GM19193 (cell line): ENCODE measurements around the gene CTDNEP1.

Experiments used
- POLR2A ChIP-seq: IDR thresholded peaks from 4 replicates; pipeline ENCODE4 v1.6.1; 2011; ENCODE audit not compliant: insufficient read depth, insufficient read length; ENCODE audit errors: extremely low read depth

Gene CTDNEP1

DNA sequence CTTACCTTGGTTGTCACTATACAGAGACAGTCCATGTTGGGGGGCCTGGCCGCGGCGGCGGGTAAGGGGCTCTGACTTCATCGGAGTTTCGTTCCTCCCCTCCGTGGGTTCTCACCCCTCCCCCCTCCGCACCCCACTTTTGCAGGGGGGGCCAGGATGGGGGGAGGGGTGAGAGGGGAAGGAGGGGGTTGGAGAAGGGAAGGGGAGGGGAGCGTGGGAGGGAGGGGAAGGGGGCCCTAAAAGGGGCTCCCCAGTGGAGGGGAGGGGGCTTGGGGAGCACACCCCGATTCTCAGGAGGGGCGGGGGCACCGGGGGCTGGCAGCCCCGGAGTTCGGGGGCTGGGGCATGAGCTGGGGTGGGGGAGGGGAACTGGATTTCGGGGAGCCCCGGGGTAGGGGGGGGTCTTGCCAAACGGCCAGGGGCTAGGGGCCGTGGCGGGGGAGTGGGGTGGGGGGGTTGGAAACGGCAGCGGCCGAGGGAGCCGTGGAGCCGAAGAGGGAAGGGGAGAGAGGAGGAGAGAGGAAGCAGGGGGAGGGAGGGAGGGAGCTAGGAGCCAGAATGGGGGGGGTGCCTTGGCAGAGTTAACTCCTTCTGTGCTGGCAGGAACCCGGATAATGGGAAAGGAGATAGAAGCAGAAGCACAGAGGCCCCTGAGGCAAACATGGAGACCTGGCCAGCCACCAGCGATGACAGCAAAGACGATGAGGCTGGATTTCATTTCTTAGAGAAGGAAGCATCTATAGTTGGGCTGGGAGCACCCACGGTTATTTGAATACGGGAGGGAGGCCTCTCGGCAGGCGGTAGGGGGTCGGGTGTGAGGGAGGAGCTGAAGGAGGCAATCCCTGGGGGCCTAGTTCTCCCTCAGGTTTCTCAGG, 34.2 kb downstream of the CTDNEP1 start:
- no peak for TF ChIP-seq POLR2A

DNA sequence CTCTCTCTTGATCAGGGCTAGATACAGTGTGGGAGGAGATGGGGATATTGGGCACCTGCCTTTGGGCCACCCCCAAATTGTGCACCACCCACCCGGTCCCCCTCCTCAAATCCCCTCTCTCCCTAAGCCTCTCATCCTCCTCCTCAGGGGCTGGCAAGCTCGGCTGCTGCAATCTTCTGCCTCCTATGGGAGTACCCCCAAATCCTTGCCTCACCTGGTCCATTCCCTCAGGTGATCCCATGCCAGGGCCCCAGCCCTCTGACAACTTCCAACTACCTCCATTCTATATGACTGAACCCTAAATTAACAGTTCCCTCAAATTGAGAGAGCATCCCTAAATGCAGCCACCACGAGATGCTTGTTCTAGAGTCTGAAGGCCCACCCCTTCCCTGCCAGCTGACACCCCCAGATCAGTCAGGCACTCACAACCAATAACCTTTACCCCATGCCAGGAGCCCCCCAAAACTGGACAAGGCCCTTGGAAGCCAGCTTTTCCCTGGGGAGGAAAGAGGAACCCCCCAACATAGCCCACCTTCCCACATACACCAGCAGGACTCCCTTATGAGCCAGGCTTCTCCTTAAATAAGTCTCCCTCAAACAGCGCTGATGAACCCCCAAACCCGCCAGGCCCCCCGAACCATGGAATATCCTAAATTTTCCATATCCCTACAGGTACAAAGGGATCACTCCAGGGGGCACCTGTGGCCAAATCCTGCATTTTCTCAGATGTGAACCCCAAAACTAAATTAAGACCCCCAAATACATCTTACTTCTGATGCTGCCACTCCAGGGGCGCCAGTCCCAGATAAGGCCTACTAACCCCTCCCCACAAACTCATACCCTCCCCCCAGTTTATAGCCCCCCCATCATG, 35.1 kb downstream of the CTDNEP1 start:
- no peak for TF ChIP-seq POLR2A

GRCh38 chr17:7215652-7216180, 35.8 kb downstream of the CTDNEP1 start:
- TF ChIP-seq POLR2A: no peak

DNA sequence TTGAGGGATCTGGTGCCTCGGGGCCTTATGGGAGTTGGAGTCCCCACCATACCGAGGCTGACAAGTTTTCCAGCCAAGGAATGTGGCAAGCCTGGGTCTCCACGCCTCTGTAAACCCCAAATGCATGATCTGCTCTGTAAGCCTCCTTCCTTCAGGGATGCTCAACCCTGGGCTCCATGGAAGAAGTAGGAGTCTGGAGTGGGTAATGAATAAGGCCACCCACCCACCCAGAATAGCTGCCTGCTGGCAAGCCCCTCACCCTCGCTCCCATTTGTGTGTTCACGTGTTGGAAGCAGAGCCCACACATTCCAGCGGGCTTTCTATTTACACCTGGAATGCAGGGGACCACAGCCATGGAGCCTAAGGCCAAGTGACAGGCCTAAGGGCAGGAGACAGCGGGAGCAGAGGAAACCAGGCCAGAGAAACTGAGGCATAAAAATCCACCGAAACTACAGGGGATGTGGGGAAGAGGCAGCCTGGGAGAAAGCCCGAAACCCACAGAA, 36.3 kb downstream of the CTDNEP1 start:
- TF ChIP-seq POLR2A: no peak

DNA sequence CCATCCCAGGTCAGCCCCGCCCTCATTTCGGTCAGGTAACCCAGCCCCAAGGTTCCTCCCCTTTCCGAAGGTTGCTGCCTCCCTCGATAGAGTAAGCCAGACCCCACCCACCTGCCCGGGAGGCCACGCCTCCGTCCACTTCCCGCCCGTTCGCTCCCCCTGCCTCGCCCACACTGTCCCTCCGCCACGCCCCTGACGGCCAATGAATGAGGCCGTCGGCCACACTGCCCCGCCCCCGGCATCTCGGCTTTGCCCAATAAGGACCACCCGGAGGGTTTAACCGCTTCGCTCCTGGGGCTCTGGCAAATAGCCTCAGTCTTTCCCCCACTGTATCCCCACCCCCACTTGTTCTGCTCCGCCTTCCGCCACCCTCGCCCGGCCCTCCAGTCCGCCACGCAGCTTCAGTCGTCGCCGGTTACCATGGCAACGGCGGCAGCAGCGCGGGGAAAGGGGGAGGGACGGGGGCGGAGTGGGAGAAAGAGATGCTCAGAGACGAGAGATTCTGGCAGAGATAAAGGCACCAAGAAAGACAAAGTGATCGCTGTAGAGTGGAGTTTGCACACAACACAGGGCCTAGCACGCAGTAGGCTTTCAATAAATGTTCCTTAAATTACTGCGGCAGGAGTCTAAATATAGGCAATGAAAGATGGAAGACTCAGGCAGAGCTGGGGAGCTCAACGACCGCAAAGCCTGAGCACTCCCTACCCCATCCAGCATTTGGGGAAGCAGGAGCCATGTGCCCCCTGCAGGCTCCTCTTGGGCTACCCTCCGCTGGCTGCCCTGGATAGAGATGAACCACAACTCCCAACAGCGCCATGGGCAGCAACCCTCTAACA, 37.0 kb downstream of the CTDNEP1 start:
- no peak for TF ChIP-seq POLR2A

- no peak for TF ChIP-seq POLR2A
These were observed 37.6 kb downstream of the CTDNEP1 start for GRCh38 chr17:7213895-7214299.

DNA sequence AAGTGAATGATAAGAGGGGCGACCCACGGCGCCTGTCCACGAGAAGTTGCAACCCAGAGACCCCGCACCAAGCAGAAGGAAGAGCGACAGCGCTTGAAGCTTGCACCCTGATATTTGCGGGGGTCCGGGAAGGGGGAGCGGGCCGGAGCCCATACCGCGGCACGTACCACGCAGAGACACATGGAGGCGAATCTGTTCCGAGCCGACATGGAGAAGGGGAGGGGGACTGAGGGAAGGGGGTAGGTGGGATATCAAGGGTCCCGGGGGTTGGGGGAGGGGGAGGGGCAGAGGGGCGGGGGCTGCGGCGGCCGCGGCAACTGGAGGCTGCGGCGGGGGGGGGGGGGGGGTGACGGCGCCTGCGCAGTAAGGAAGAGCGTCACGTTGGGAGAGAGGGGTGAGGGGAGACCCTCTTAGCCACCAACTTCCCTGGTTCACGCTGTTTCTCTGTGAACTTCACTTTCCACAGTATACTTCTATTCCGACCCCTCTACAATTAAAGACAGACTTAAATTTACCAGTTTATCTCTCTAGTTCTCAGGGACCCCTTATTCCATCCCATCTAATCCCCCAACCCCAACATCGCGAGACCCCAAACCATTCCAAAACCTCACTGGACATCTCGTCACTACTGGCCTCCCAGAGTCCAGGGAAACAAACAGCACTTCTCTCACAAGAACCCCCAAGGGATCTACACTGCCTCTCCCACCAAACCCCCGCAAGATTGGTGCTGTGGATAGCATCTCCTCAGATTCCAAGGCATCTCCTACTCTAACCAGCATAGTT, 39.9 kb downstream of the CTDNEP1 start:
- TF ChIP-seq POLR2A: no peak

GRCh38 chr17:7208754-7209460, 42.6 kb downstream of the CTDNEP1 start:
- no peak for TF ChIP-seq POLR2A

- no peak for TF ChIP-seq POLR2A
These were observed 43.4 kb downstream of the CTDNEP1 start for GRCh38 chr17:7208027-7208571.

DNA sequence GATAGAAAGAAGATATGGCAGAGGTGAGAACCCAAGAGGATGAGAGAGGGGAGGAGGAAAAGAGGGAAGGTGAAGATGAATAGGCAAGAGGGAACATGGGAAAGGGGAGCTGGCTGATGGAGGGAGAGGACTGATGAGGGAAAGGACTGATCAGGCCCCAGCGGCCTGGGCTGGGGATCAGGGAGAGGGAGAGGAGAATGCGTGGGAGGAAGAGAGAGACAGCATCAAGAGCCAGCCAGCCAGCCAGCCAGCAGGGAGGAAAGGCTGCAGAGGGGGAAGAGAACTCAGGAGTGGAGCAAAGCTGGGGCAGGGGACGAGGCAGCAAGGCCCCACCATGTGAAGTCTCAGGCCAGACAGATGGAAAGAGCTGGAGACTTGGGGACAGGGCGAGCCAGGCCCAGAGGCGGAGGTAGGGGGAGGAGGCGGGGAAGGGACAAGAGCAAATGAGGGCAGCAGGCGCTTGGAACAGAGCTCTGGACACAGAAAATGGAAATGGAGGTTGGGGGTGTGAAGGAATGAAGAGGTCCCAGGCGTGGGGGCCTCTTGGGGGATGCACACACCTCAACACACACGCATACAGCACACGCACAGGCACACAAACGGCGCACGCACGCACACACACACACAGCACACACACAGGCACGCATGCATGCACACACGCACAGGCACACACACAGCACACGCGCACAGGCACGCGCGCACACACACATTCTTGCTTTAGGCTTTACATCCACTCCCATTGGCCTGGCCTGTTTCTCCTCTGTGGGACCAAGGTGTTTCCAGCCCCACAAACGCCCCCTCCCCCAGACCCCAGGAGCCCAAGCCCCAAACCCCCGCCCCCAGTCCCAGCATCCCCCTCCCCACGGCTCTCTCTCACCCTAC, 44.2 kb downstream of the CTDNEP1 start:
- no peak for TF ChIP-seq POLR2A

- TF ChIP-seq POLR2A: no peak
These were observed 46.0 kb downstream of the CTDNEP1 start for GRCh38 chr17:7205561-7205960.
